Cardiac atrium fibroblast (primary cell): ENCODE results near the gene NCBP1. TPM values are rescaled to one million over a fixed set of nuclear protein-coding genes. Genes with fewer than 3 reads are reported as not detected.

ENCODE experiments used
- total RNA-seq: library from RNA; depleted of rRNA; stranded (reverse); fragments of >200 nt; gene quantifications from 2 replicates; pipeline ENCODE4 v1.2.3, GENCODE V29; 2015

The NCBP1 gene
- 16.4 and 22.7 TPM in 2 replicates for total RNA-seq

GRCh38 chr9:97632985-97633858, at the start of gene NCBP1, which contains the start of gene TSTD2:
Gene NCBP1, plus strand, starts transcription at chr9:97633821. Its CDS starts 61 bp downstream, at chr9:97633882.
Gene TSTD2, minus strand, starts transcription at chr9:97633368. Its CDS starts 5,806 bp downstream, at chr9:97627562.

GRCh38 chr9:97696803-97697601, 63.4 kb downstream of the NCBP1 start, which contains the start of gene XPA:
Gene XPA, minus strand, starts transcription at chr9:97697340. Its CDS starts 48 bp downstream, at chr9:97697292.

Other genes starting within 250 kb of the NCBP1 start
- 3.8 and 4.9 TPM in 2 replicates for gene TDRD7, start 221.7 kb upstream of the NCBP1 start, total RNA-seq
- gene TMOD1, start 132.2 kb upstream of the NCBP1 start, total RNA-seq, result 0.18 and 0.65 TPM in 2 replicates
- gene TSTD2, start 453 bp upstream of the NCBP1 start, total RNA-seq, result 7.6 and 12.0 TPM in 2 replicates
- gene XPA, start 63.5 kb downstream of the NCBP1 start, total RNA-seq, result 1.6 and 2.7 TPM in 2 replicates
- gene FOXE1, start 219.4 kb downstream of the NCBP1 start, total RNA-seq, result not detected in 2 replicates